ENCODE measurements around the gene PKDCC. TPM values are rescaled to one million over a fixed set of nuclear protein-coding genes. Genes with fewer than 3 reads are reported as not detected.

Gene PKDCC
- total and polyA plus RNA-seq, 4 donors = 2.0 to 76.0 (median 19.8) TPM

DNA sequence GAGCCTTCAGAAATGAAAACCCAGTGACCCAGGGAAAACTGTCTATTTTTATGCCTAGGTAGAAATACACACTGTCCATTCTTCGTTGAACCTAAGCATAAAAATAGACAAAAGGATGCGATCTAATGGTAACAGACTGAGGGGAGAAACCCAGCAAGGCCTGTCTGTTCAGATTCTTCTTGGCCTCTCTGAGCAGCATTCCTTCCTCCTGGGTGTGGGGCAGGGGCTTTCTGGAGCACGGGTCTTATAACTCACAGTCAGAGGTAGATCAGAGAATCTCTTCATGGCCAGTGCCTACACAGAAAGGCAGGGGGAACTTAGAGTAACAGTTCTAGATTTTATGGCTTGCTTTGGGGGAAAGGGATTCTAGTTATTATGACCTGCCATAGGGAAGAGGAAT lies 56.0 kb downstream of the PKDCC start:
- H3K9me3 ChIP-seq (ENCODE audit: control insufficient read depth in 4 of 4, low read length in 3 of 4) = no peaks in the 10 kb centered on the region
- H3K9ac ChIP-seq (ENCODE audit: low read depth in 1 of 2, low read length in 2 of 2) = no peak overlapping the region
- H3K27me3 ChIP-seq (ENCODE audit: control insufficient read depth in 4 of 4, insufficient read depth in 4 of 4, low read length in 3 of 4) = no peaks in the 10 kb centered on the region
- H3K36me3 ChIP-seq (ENCODE audit: control insufficient read depth in 4 of 4, insufficient read depth in 3 of 4, low read depth in 1 of 4, low read length in 3 of 4) = no peaks in the 10 kb centered on the region
- WGBS = 86% methylated on average over 3 of the region's 3 CpGs
- H3K27ac ChIP-seq (ENCODE audit: low read depth in 1 of 2, low read length in 2 of 2) = peak overlapping the region in 1 of 2 donors; percentile 91
- peaks cover 4 to 38% (median 14%) of the 10 kb centered on the region in 4 donors for H3K4me1 ChIP-seq (ENCODE audit: control insufficient read depth in 4 of 4, insufficient read depth in 4 of 4, low read length in 3 of 4)
- no peak for TF ChIP-seq YY1 (IDR thresholded peaks at IDR 0.05)
- TF ChIP-seq HNF4A (conservative IDR thresholded peaks at IDR 0.05) = no peak
- TF ChIP-seq, protein P1, sequence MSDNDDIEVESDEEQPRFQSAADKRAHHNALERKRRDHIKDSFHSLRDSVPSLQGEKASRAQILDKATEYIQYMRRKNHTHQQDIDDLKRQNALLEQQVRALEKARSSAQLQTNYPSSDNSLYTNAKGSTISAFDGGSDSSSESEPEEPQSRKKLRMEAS (IDR thresholded peaks at IDR 0.05) = no peak
- TF ChIP-seq, protein P2, sequence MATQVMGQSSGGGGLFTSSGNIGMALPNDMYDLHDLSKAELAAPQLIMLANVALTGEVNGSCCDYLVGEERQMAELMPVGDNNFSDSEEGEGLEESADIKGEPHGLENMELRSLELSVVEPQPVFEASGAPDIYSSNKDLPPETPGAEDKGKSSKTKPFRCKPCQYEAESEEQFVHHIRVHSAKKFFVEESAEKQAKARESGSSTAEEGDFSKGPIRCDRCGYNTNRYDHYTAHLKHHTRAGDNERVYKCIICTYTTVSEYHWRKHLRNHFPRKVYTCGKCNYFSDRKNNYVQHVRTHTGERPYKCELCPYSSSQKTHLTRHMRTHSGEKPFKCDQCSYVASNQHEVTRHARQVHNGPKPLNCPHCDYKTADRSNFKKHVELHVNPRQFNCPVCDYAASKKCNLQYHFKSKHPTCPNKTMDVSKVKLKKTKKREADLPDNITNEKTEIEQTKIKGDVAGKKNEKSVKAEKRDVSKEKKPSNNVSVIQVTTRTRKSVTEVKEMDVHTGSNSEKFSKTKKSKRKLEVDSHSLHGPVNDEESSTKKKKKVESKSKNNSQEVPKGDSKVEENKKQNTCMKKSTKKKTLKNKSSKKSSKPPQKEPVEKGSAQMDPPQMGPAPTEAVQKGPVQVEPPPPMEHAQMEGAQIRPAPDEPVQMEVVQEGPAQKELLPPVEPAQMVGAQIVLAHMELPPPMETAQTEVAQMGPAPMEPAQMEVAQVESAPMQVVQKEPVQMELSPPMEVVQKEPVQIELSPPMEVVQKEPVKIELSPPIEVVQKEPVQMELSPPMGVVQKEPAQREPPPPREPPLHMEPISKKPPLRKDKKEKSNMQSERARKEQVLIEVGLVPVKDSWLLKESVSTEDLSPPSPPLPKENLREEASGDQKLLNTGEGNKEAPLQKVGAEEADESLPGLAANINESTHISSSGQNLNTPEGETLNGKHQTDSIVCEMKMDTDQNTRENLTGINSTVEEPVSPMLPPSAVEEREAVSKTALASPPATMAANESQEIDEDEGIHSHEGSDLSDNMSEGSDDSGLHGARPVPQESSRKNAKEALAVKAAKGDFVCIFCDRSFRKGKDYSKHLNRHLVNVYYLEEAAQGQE (IDR thresholded peaks at IDR 0.05) = no peak
- TF ChIP-seq, protein P3, sequence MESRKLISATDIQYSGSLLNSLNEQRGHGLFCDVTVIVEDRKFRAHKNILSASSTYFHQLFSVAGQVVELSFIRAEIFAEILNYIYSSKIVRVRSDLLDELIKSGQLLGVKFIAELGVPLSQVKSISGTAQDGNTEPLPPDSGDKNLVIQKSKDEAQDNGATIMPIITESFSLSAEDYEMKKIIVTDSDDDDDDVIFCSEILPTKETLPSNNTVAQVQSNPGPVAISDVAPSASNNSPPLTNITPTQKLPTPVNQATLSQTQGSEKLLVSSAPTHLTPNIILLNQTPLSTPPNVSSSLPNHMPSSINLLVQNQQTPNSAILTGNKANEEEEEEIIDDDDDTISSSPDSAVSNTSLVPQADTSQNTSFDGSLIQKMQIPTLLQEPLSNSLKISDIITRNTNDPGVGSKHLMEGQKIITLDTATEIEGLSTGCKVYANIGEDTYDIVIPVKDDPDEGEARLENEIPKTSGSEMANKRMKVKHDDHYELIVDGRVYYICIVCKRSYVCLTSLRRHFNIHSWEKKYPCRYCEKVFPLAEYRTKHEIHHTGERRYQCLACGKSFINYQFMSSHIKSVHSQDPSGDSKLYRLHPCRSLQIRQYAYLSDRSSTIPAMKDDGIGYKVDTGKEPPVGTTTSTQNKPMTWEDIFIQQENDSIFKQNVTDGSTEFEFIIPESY (IDR thresholded peaks at IDR 0.05) = no peak
- no peak for TF ChIP-seq TAF1 (conservative IDR thresholded peaks at IDR 0.05)
- TF ChIP-seq NR2F2 (IDR thresholded peaks at IDR 0.05) = no peak
- TF ChIP-seq FOXA1 (IDR thresholded peaks at IDR 0.05) = no peak
- no peak for TF ChIP-seq HNF4G (IDR thresholded peaks at IDR 0.05)
- TF ChIP-seq, protein P4, sequence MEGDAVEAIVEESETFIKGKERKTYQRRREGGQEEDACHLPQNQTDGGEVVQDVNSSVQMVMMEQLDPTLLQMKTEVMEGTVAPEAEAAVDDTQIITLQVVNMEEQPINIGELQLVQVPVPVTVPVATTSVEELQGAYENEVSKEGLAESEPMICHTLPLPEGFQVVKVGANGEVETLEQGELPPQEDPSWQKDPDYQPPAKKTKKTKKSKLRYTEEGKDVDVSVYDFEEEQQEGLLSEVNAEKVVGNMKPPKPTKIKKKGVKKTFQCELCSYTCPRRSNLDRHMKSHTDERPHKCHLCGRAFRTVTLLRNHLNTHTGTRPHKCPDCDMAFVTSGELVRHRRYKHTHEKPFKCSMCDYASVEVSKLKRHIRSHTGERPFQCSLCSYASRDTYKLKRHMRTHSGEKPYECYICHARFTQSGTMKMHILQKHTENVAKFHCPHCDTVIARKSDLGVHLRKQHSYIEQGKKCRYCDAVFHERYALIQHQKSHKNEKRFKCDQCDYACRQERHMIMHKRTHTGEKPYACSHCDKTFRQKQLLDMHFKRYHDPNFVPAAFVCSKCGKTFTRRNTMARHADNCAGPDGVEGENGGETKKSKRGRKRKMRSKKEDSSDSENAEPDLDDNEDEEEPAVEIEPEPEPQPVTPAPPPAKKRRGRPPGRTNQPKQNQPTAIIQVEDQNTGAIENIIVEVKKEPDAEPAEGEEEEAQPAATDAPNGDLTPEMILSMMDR (IDR thresholded peaks at IDR 0.05; ENCODE audit: low read depth, low read length, missing input control) = no peak
- no peak for TF ChIP-seq JUND (IDR thresholded peaks at IDR 0.05)
- TF ChIP-seq GABPA (IDR thresholded peaks at IDR 0.05 in 1 of 2, conservative IDR thresholded peaks at IDR 0.05 in 1 of 2) = no peak
- TF ChIP-seq RXRA (IDR thresholded peaks at IDR 0.05) = no peak
- TF ChIP-seq EGR1 (IDR thresholded peaks at IDR 0.05; ENCODE audit: low read depth in 2 of 2) = no peak
- H3K4me3 ChIP-seq (ENCODE audit: low read depth in 1 of 3, low read length in 3 of 3) = no peak overlapping the region
- no peak for DNase-seq (ENCODE audit: low spot score)

DNA sequence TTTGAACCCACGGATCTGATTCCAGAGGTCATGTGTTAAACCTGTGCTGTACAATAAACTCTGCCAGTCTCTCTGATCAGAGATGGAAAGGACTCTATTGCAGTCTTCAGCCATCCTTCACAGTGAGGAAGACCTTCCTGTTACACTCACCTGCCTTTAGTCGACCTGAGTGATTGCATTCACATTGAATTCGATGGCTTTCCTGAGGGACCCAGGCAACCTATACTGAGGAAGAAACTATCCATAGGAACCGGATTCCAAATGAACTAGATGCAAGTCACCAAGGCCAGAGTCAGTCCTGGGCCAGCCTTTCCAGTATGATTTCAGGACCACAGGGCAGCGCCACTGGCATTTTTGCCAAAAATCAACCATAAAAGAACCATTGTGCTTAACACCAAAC lies 56.8 kb downstream of the PKDCC start:
- Histone ChIP-seq H3K4me1 (ENCODE audit: control insufficient read depth in 4 of 4, insufficient read depth in 4 of 4, low read length in 3 of 4) (peaks cover 2 to 31% (median 13%) of the 10 kb centered on the region in 4 donors), H3K4me3 (ENCODE audit: low read depth in 1 of 3, low read length in 3 of 3) (no peak overlapping the region), H3K36me3 (ENCODE audit: control insufficient read depth in 4 of 4, insufficient read depth in 3 of 4, low read depth in 1 of 4, low read length in 3 of 4) (no peaks in the 10 kb centered on the region), H3K9me3 (ENCODE audit: control insufficient read depth in 4 of 4, low read length in 3 of 4) (no peaks in the 10 kb centered on the region), H3K27me3 (ENCODE audit: control insufficient read depth in 4 of 4, insufficient read depth in 4 of 4, low read length in 3 of 4) (no peaks in the 10 kb centered on the region), H3K9ac (ENCODE audit: low read depth in 1 of 2, low read length in 2 of 2) (no peak overlapping the region), H3K27ac (ENCODE audit: low read depth in 1 of 2, low read length in 2 of 2) (peak overlapping the region; percentile 45 to 86)
- no peak for DNase-seq (ENCODE audit: low spot score)
- WGBS = 87% methylated on average over 5 of the region's 5 CpGs
- TF ChIP-seq, protein P3 (IDR thresholded peaks at IDR 0.05) = no peak
- no peak for TF ChIP-seq SP1 (IDR thresholded peaks at IDR 0.05)
- TF ChIP-seq FOXA2 (IDR thresholded peaks at IDR 0.05) = no peak
- TF ChIP-seq, protein P1 (IDR thresholded peaks at IDR 0.05) = no peak
- TF ChIP-seq YY1 (IDR thresholded peaks at IDR 0.05) = no peak
- TF ChIP-seq, protein P4 (IDR thresholded peaks at IDR 0.05; ENCODE audit: low read depth, low read length, missing input control) = no peak
- TF ChIP-seq NR2F2 (IDR thresholded peaks at IDR 0.05) = no peak
- no peak for TF ChIP-seq HNF4A (conservative IDR thresholded peaks at IDR 0.05)

Data from liver (tissue), 9 donors.